DMS153 (cell line): ENCODE results near the gene IFI30.
A peak's percentile ranks its signal among the peaks of the same experiment; 100 is the strongest.
"Not testable (repeated sequence)": the region's sequence is repeated elsewhere in the genome, so short reads cannot be mapped to it uniquely, and the experiment has no call there.

Source experiments
- DNase-seq: peaks from one replicate; lab custom pipeline; 2025; lab: John Stamatoyannopoulos, UW

The IFI30 gene

DNA sequence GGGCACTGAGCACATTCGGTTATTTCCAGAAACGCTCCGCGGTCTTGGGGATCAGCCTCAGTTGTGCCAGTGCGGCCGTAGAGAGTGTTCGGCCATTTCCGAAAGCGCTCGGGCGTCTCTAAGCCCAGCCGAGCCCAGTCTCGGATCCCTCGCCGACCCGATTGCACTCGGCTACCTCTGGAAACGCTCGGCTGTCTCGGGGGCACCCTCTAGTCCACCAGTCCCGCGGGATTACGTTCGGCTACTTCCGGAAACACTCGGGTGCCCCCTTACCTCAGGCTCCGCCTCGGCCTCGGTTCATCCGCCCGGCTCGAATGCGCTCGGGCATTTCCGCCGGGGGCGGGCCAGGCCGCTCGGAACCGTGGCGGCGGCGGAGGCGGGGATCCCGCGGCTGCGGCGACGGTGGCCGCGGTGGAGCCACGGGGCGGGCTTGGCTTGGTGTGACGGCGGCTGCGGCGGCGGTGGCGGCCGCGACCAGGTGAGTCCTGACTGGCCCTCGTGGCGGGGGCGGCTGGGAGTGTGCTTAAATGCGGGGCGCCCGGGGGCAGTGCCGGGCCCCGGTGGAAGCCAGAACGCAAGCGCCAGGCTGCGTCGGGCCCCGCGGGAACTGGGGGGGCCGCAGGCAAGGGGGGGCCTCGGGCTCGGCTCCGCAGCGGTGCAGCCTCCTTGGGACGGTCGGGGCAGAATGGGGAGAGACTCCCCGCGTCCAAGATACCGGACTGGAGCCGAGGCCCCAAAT is 20.6 kb upstream of the IFI30 start, which contains the start of gene PIK3R2:
PIK3R2 (plus strand) TSS at position 347 of the 739 bp plus-strand sequence. CDS start 2,717 bp downstream, outside the sequence.
- peak; percentile 96 for DNase-seq

DNA sequence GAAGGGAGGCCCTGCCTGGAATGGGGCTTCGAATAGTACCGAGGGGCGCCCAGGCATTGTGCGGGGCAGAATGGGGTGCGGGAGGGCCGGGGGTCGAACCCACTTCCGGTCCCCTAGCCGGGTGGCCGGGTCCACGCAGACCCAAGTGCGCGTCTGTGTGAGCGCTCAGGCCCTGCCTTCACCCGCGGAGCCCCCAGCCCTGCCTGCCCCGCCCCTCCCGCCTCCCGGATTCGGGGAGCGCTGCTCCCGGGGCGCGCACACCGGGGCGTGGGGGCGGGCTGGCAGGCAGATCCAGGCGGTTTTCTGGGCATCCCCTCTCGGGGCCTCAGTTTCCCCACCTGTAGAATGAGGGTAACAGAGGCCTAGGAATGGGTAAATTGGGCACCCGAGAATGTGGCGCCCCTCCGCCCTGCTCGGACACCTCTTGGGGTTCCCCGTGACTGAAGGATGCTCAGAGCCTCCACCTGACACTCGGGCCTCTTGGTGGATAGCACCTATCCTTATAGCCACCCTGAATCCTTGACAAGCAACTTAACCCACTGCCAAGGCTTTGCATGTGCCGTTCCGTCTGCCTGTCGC is 20.0 kb upstream of the IFI30 start:
- DNase-seq = no peak

DNA sequence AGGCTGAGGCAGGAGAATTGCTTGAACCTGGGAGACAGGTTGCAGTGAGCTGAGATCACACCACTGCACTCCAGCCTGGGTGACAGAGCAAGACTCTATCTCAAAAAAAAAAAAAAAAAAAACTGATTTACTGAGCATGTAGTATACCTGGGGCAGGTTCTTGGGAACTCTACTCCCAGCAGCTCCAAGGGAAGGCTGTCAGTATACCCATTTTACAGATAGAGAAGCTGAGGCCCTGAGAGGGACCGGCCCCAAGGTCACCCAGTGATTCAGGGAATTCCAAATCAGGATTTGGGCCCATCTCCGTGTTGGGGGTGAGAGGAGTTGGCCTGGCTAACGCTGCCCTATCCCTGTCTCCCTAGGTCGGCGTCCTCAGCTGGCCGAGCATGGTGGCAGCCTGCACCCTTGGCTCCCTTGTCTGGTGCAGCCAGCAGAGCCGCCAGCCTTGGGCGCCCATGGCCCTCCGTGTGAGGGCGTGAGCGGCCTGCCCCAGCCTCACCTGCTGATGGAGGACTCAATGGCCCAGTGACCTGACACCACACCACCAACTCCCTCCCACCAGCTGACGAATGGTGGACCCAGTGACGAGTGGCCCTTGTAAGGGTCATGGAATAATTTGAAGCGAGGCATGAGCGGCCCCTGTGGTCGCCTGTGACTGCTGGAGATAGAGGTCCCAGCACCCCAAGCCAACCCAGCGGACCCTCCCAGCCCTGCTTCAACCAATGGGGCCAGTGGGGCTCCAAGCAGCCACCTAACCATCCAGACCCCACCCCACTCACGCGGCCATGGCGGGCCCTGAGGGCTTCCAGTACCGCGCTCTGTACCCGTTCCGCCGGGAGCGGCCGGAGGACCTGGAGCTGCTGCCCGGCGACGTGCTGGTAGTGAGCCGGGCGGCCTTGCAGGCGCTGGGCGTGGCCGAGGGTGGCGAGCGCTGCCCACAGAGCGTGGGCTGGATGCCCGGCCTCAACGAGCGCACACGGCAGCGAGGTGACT is 18.2 kb upstream of the IFI30 start:
- no peak for DNase-seq

DNA sequence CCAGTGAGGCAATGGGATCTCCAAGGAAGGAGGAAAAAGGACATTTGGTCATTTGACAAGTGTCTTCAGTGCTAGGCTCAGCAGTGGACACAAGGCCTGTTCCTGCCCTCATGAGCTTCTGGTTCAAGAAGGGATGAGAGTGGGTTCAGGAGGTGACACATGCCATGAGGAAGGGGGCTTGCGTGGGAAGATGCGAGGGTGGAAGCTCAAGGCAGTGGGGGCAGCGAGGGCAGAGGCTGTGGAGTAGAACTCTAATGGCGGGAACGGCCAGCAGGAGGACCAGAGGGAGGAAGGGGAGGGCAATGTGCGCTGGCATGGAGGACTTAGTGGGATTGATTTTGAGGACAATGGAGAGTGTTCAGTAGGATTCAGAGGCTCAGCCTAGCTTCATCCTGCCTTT is 17.3 kb upstream of the IFI30 start:
- DNase-seq = no peak

DNA sequence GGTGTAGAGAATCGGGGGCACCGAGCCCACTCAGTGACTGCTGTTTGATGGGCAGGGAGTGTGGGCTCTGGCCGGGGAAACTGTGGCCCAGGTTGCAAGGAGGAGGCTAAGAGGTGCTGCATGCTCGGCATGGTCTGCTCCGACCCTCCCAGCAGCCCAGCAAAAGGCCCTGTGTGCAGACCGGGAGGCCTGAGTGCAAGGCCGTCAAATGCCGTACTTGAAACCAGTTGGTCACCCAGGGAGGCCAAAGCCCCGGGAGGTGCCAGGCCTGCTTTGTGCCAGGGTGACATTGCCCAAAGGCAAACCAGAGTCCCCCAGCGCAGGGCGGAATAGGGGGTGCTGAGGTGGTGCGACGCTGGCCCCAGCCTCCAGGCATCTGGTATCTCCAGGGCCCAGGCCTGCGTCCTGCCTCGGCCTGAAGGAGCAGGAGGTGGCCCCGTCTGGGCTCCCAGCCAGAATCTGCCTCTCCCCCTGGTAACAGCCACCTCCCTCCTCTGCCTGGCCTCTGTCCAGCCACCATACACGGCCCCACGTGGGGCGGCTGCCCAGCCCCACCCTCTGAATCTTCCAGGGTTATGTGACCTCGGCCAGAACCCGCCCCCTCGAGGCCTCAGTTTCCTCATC is 16.7 kb upstream of the IFI30 start:
- DNase-seq = peak; percentile 89

DNA sequence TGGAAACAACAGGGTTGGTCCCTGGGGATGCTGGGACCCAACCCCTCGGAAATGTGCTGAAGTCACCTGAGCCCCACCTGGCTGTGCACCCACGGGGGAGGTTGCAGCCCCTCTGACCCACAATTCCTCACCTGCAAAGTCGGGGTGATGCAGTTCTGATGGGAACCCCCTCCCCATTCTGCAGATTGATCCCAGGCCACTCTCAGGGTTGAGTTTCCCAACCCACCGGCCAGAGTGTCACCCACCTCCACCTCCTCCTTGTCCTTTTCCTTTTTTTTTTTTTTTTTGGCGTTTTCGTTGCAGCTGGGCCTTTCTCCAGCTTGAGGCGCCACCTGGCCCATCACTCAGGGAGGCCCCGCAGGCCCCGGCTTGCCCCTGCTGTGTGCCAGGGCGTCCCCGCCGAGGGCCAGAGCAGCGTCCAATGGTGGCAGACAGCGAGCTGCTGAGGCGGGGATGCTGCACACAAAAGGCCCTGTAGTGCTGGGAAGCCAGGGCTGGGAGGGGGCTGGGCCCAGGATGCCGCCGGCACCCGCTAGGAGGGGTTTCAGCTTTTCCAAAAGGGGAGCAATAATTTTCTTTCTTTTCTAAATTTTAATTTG is 16.0 kb upstream of the IFI30 start:
- peak; percentile 91 for DNase-seq

DNA sequence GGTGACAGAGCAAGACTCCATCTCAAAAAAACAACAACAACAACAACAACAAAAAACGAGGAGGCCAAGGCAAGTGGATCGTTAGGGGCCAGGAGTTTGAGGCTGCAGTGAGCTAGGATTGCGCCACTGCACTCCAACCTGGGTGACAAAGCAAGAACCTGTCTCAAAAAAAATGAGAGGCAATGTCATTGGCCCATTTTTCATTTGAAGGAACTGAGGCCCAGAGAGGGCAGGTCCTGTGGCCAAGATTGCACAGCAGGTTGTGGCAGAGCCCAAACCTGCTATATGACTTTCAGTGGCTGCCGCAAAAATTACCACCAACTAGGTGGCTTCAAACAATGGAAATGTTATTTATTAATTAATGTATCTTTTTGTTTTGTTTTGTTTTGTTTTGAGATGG is 15.1 kb upstream of the IFI30 start:
- no peak for DNase-seq

DNA sequence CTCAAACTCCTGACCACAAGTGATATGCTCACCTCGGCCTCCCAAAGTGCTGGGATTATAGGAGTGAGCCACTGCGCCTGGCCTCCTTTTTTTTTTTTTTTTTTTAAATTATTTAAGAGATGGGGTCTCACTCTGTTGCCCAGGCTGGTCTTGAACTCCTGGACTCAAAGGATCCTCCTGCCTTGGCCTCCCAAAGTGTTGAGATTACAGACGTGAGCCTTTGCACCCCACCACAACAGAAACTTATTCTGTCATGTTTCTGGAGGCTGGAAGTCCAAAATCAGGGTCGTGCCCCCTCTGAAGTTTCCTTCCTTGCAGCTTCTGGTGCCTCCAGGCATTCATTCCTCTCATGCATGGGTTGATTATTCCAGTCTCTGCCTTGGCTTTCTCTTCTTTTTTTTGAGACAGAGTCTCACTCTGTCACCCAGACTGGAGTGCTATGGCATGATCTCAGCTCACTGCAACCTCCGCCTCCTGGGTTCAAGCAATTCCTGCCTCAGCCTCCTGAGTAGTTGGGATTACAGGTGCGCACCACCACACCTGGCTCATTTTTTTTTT is 14.5 kb upstream of the IFI30 start:
- not testable (repeated sequence) for DNase-seq

DNA sequence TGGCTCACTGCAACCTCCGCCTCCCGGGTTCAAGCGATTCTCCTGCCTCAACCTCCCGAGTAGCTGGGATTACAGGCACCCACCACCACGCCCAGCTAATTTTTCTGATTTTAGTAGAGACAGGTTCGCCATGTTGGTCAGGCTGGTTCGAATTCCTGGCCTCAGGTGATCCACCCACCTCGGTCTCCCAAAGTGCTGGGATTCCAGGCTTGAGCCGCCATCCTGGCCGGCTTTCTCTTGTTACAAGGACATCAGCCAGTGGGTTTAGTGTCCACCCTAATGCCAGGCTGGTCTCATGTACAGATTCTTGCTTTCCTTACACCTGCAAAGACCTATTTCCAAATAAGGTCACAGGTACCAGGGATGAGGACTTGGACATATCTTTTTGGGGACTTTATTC is 13.8 kb upstream of the IFI30 start:
- DNase-seq = no peak

DNA sequence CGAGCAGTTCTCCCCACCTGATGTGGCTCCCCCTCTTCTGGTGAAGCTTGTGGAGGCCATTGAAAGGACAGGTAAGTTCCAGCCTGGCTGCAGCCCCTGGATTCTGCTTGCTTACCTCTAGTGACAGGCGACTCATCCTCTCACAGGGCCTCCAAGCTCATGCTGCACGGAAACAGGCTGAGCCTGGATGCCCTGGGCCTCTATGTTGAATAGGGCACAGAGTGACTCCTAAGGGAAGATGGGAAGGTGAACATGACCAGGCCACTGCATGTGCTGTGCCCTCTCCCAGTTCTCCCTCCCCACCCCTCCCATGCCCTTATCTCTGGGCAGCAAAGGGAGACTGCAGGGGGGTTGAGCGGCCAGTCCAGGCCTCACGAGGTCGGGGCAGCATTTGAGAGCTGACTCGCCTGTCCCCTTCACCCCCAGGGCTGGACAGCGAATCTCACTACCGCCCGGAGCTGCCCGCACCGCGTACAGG is 13.1 kb upstream of the IFI30 start:
- DNase-seq = no peak

DNA sequence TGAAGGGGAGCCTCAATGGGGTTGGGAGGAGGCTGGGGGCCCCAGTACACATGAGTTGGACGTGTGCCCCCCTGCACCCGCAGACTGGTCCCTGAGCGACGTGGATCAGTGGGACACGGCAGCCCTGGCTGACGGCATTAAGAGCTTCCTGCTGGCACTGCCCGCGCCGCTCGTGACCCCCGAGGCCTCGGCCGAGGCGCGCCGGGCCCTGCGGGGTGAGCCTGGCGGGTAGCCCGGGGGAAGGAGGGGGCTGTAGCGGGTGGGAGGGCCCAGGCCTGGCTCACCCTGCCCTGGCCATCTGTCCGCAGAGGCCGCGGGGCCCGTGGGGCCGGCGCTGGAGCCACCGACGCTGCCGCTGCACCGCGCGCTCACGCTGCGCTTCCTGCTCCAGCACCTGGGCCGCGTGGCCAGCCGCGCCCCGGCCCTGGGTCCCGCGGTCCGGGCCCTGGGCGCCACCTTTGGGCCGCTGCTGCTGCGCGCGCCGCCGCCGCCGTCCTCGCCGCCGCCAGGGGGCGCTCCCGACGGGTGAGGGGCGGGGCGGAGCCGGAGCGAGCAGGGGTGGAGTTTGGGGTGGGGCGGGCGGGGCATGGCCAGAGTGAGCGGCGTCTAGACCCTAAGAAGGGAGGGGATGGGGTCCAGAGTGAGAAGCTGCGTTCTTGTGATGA is 12.5 kb upstream of the IFI30 start:
- peak; percentile 39 for DNase-seq

DNA sequence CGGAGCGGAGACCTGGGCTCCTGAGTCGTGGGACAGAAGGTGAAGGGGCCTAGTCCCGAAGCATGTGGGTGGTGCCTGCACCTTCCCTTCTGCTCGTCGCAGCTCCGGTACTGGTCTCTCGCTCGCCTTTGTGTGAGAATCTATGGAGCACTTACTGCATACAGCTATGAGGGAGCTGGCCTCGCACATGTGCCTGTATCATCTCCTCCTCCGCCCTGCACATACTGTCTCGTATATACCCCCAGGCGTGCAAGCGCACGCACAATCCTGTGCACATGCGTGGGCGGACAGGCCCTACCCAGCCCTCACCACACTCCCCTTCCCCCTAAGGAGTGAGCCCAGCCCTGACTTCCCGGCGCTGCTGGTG is 12.0 kb upstream of the IFI30 start:
- no peak for DNase-seq

DNA sequence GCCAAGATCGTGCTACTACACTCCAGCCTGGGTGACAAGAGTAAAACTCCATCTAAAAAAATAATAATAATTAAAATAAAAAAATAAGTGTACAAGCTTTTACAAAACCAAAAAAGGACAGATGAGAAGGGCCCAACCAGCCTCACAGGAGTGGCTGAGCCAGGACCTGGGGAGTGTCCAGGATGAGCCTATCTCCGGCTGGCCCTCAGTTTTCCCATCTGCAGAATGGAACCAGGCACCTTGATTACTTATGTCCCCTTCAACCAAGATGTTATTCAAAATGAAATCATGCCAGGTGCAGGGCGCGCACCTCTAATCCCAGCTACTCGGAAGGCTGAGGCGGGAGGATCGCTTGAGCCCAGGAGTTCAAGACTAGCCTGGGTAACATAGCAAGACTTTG is 9.5 kb upstream of the IFI30 start:
- DNase-seq = no peak

DNA sequence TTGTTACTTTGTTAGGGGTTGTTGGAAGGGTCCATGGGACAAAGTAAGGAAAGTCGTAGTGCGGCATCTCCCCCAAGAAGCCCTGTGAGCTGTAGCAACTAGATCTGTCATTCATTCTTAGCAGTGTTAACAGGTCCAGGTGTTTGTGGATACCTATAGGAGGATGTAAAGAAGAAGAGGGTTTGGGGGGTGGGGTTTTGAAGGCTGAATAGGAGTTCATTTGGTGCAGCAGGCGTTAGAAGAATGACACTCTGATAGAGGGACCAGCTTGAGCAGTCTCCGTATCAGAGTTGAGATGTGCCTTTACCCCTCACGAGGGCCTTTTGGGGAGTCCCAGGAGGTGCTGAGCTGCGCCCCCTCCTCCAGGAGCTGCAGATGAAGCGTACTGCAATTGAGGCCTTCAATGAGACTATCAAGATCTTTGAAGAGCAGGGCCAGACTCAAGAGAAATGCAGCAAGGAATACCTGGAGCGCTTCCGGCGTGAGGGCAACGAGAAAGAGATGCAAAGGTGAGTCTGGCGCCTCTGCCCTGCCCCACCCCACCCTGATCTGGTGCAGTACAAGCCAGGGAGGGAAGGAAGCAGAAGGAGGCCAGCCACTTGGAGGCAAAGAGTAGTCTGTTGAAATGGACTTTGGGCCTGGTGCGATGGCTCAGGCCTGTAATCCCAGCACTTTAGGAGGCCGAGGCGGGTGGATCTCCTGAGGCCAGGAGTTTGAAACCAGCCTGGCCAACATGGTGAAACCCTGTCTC is 7.6 kb upstream of the IFI30 start:
- DNase-seq = no peak

DNA sequence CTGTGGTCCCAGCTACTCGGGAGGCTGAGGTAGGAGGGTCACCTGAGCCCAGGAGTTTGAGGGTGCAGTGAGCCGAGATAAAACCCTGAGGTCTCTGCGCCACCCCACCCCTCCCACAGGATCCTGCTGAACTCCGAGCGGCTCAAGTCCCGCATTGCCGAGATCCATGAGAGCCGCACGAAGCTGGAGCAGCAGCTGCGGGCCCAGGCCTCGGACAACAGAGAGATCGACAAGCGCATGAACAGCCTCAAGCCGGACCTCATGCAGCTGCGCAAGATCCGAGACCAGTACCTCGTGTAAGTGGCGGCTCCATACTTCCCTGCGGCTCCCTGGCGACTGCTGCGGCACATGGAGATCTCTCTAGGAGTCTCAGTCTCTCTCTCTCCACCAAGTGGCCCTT is 6.6 kb upstream of the IFI30 start:
- no peak for DNase-seq

DNA sequence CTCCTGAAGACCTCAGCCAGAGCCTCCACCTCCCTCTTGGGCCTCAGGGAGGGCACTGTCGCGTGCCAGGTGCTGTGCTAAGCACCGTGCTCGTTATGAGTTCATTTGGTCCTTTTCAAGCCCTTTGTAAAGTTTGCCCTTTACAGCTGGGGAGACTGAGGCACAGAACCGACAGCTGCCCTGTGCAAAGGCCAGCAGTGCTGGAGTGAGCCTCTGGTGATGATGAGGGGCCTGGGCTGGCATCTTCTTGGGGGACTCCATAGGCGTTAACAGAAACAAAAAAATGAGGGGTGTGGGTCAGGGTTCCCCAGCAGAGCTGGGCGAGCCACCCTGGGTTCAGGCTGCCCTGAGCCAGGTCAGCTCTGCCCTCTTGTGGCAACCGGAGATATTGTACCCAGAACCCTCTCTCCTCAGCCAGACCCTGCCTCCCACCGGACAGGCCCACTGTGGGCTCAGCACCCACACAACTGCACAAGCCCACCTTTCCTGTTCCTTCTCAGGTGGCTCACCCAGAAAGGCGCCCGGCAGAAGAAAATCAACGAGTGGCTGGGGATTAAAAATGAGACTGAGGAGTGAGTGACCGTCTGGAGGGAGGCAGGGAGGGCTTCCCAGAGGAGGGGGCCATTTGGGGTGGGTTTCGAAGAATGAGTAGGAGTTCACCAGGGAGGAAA is 5.5 kb upstream of the IFI30 start:
- no peak for DNase-seq

DNA sequence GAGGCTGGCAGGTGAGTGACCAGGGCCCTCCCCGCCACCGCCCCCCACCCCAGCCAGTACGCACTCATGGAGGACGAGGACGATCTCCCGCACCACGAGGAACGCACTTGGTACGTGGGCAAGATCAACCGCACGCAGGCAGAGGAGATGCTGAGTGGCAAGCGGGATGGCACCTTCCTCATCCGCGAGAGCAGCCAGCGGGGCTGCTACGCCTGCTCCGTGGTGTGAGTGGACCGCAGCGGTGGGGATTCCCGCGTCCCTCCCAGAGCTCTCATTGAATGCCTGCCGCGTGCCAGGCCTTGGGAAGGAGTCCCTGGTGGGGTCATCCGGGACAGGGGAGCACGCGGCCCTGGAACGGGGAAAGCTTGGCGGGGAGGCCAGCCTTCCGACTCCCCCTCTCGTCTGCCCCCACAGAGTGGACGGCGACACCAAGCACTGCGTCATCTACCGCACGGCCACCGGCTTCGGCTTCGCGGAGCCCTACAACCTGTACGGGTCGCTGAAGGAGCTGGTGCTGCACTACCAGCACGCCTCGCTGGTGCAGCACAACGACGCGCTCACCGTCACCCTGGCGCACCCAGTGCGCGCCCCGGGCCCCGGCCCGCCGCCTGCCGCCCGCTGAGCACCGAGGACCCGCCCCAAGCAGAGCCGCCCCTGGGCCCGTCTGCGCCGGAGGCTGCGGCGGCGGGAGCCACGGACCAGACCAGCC is 4.8 kb upstream of the IFI30 start:
- DNase-seq = no peak

DNA sequence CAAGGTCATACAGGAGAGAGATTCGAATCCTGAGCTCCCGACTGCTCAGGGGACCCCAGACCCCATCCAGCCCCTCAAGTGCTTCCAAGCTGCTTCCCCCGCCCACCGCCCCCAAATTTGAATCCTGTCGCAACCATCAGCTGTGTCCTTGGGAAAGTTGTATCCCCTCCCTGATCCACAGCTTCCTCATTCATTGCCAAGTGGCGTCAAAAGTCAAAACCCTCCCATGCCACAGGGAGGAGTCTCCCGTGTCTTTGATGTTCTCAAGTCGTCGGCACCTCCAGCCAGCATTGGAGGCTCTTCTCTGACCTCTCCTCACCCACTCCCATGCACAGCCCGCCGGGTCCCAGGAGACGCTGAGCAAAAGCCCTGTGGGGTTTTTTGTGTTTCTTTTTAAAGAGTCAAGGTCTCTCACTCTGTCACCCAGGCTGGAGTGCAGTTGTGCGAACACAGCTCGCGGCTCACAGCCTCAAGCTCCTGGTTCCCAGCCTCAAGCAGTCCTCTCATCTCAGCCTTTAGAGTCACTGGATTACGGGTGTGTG is 2.8 kb upstream of the IFI30 start:
- no peak for DNase-seq
